HG03060 (cell line): ENCODE data around the gene CCDC74A.
A peak's percentile ranks its signal among the peaks of the same experiment; 100 is the strongest.
"Not testable (repeated sequence)": the region's sequence is repeated elsewhere in the genome, so short reads cannot be mapped to it uniquely, and the experiment has no call there.

Experiments used
- ATAC-seq: cut with Tn5 transposase; IDR thresholded peaks from one replicate; pipeline ENCODE4 v1.9.1; 2021; ENCODE audit warnings: low read depth, moderate number of reproducible peaks; ENCODE audit not compliant: unreplicated experiment

CCDC74A gene

DNA sequence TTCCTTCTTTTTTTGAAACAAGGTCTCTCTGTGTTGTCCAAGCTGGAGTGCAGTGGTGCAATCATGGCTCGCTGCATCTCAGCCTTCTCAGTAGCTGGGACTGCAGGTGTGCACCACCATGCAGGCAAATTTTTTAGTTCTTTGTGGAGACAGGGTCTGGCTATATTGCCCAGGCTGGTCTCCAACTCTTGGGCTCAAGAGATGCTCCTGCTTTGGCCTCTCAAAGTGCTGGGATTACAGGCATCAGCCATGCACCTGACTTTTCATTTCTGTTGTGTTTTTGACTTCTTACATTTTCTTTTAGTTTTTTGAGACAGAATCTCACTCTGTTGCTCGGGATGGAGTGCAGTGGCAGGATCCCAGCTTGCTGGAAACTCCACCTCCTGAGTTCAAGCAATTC lies 2.4 kb upstream of the CCDC74A start:
- ATAC-seq = not testable (repeated sequence)

- ATAC-seq = peak; percentile 63
Measured at GRCh38 chr2:131528981-131529863, 1.5 kb downstream of the CCDC74A start.

DNA sequence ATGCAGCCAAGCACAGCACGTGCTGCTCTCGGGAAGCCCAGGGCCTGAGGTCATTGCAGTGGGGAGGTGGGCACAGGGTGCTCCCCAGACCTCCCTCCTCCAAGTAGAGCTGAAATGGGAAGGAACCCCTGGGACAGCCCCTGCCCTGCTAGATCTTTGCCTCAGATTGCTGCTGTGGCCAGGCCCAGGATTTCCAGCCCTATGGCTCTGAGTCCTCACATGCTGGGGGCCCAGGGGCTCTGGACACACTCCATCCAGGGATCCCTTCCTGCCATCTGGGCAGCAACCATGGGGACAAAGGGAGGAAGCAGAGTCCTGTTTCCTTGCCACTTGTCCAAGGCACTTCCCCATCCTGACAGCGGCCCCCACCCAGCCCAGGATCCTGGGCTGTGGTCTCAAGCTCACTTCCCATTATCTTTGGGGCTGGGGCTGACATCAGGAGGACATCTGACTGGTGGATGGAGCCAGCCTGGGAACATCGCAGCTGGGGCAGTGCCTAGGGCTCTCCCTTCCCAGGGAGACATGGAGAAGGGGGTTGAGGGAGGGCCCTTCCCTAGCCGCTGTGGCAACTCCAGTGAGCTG lies 2.3 kb downstream of the CCDC74A start:
- not testable (repeated sequence) for ATAC-seq

- not testable (repeated sequence) for ATAC-seq
Measured at GRCh38 chr2:131530626-131531344, 3.1 kb downstream of the CCDC74A start.

- ATAC-seq = not testable (repeated sequence)
Measured at GRCh38 chr2:131531547-131532185, 4.0 kb downstream of the CCDC74A start.

- ATAC-seq = not testable (repeated sequence)
Measured at GRCh38 chr2:131532723-131533608, 5.3 kb downstream of the CCDC74A start.

DNA sequence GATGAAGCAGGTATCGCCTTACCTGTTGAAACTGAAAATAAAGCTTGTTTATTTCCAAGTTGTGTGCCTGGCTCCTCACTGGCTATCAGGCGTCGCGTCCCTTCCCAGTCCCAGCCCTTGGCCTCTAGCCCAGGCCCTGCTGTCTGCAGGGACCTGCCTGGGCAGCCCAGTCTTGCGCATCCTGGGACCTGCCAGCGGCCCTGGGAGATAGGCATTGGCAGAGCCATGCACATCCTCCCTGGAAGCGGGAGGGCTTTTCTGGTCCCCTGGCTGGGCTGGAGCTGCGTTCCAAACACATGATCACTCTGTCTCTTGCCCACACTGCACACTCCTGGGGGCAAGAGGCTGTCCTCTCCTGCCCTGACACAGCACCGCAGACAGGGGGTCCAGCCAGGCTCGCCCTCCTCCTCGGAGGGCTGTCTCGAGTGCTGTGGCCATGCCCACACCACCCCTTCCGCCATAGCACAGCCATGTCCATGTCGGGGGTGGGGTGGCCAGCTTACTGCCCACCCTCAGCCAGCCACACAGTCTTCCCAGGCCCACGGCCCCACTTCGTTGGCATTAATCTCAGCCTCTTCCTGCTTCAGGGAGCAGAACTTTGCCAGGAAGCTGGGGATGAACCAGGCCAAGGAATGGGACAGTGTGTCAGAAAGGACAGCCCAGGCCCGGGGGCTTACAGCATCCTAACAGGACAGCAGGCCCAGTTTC lies 6.1 kb downstream of the CCDC74A start:
- ATAC-seq = not testable (repeated sequence)

- ATAC-seq = not testable (repeated sequence)
Measured at GRCh38 chr2:131534317-131534672, 6.6 kb downstream of the CCDC74A start.

GRCh38 chr2:131534965-131535364 lies 7.3 kb downstream of the CCDC74A start:
- not testable (repeated sequence) for ATAC-seq

- no peak for ATAC-seq
Measured at GRCh38 chr2:131535526-131535925, 7.8 kb downstream of the CCDC74A start.

DNA sequence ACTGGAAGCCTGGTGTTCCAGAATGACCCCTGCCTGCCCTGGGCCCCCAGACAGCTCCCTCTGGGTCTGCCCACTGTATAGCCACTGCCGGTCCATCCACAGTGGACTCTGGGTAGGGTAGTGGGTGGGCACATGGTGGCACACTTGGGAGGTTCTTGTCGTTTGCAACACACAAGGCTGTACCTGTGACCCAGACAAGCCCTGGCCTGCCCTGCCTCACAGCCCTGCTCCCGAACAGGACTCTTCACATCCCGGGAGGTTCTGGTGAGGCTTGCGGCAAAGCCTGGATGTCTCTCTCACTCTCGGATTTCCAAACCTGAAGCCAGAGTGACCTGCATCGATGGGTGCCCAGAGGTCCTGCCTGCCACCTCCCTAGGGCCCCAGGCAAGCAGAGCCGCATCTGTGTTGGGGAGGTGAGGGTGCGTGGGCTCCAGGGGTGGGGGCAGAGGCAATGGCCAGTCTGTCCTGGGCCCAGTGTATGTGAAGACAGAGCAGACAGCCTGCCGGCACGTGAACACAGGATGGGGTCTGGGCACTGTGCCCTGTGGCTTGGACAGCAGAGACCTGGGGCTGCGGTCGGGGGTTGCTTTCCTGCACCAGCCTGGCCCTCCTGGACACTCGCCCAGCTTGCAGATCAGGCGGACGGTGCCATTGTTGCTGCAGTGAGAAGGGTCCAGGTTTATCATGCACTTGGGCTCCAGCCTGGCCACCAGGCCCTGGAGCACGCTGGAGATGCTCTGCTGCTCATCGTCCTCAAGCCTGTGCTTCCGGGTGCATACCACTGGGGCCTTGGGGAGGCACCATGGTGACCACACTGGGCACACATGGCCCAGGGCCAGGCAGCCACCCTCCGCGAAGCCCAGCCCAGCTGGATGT lies 8.5 kb downstream of the CCDC74A start:
- ATAC-seq = not testable (repeated sequence)

DNA sequence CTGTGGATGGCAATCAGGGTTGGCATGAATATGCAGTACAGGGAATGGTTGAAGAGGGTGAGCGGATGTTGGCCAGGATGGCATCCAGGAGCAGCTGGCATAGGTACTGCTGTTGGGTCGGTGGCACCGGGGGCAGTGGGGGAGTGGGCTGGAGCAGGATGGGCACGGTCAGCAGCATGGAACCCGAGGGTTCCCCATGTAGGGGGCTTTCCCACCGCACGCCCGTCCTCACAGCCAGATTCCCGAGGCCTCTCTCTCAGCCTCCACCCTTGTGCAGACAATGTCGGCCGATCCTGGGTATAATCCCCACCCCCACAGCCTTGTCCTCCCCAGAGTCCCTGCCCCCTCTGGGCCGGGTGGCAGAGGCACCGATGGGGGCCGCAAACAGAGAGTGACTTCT lies 9.2 kb downstream of the CCDC74A start:
- not testable (repeated sequence) for ATAC-seq

- ATAC-seq = not testable (repeated sequence)
Measured at GRCh38 chr2:131538856-131539255, 11.2 kb downstream of the CCDC74A start.

- no peak for ATAC-seq
Measured at GRCh38 chr2:131542438-131543384, 15.0 kb downstream of the CCDC74A start.

DNA sequence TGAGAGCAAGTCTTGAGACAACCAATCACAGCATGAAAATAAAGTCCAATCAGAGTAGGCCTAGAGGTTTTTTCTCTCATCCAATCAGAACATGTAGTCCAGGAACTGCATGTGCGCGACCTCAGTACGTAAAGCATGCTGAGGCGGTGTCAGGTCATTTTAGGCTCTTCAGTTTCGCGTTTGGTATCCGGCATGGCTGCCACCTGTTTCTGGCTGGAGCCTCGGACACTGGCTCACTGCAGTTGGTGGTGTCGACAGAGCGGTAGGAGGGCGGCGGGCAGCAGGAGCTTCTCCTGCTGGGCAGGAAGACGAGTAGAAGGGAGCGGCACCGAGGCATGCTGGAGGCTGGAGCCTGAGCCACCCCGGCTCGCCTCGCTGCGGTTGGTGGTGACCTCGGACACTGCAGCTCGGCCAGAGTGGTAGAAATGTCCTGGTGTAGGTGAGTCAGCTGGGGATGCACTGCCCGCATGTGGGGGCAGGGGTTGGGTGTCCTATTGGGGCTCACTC lies 15.8 kb downstream of the CCDC74A start:
- no peak for ATAC-seq

DNA sequence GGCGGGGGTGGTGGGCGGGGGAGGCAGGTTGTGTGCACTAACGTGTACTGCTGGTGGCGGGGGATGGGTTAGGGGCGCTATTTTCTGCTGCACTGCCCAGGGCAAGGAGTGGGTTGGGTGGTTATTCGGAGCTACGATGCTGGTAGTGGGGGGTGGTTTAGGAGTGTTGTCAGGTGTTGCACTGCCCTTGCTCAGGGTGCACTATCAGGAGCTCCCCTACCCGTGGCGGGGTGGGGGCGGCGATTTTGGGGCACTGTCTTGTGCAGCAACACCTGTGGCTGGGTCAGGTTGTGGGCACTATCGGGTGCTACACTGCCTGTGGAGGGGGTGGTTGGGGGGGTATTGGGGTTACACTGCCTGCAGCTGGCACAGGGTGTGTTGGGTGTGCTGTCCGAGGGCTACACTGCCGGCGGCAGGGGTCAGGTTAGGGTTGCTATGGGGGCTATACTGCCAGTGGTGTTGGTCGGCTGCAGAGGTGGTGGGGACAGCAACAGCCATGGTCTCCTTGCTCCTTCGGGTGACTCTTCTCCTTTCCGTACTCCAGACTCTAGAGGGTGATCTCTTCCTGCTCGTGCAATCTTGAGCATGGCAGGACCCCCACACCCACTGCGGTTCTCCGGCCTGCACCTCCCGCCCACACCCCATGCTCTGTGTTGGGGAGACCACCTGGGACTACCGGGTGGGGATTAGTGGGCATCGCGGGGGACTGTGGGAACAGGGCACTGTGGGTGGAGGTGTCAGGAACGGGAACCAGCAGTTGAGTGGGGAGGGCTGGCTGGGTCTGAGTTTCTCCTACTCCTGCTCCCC lies 16.5 kb downstream of the CCDC74A start:
- ATAC-seq = not testable (repeated sequence)
